HG03469 (cell line): Measurements from ENCODE around the gene IL17B.

ENCODE experiments used
- ATAC-seq: cut with Tn5 transposase; IDR thresholded peaks from one replicate; pipeline ENCODE4 v1.9.1; 2021; ENCODE audit warnings: mild to moderate bottlenecking, moderate library complexity, moderate number of reproducible peaks; ENCODE audit not compliant: unreplicated experiment

IL17B gene

GRCh38 chr5:149415066-149415967 lies 36.2 kb upstream of the IL17B start:
- no peak for ATAC-seq

GRCh38 chr5:149414405-149415065 lies 35.4 kb upstream of the IL17B start:
- ATAC-seq, result no peak

- ATAC-seq, result no peak
These were observed 34.6 kb upstream of the IL17B start for GRCh38 chr5:149413477-149414210.

- ATAC-seq, result no peak
These were observed 33.8 kb upstream of the IL17B start for GRCh38 chr5:149412783-149413476.

GRCh38 chr5:149411738-149412519 lies 32.8 kb upstream of the IL17B start:
- ATAC-seq, result no peak

GRCh38 chr5:149410721-149411432 lies 31.8 kb upstream of the IL17B start:
- ATAC-seq, result no peak

GRCh38 chr5:149410071-149410470 lies 31.0 kb upstream of the IL17B start:
- ATAC-seq, result no peak

GRCh38 chr5:149409268-149409948 lies 30.3 kb upstream of the IL17B start:
- no peak for ATAC-seq

- no peak for ATAC-seq
These were observed 29.4 kb upstream of the IL17B start for GRCh38 chr5:149408252-149409099.

GRCh38 chr5:149407323-149408251 lies 28.5 kb upstream of the IL17B start:
- no peak for ATAC-seq

GRCh38 chr5:149406979-149407306 lies 27.9 kb upstream of the IL17B start:
- no peak for ATAC-seq

- no peak for ATAC-seq
These were observed 27.3 kb upstream of the IL17B start for GRCh38 chr5:149406203-149406978.

- ATAC-seq, result no peak
These were observed 26.6 kb upstream of the IL17B start for GRCh38 chr5:149405550-149406202.

GRCh38 chr5:149404746-149405549 lies 25.9 kb upstream of the IL17B start:
- ATAC-seq, result no peak
